HG02981 (cell line): ENCODE measurements around the gene VSTM2L.

Experiments
- ATAC-seq: cut with Tn5 transposase; IDR thresholded peaks from one replicate; pipeline ENCODE4 v1.9.1; 2021; ENCODE audit warnings: mild to moderate bottlenecking, moderate library complexity; ENCODE audit not compliant: unreplicated experiment

The VSTM2L gene

DNA sequence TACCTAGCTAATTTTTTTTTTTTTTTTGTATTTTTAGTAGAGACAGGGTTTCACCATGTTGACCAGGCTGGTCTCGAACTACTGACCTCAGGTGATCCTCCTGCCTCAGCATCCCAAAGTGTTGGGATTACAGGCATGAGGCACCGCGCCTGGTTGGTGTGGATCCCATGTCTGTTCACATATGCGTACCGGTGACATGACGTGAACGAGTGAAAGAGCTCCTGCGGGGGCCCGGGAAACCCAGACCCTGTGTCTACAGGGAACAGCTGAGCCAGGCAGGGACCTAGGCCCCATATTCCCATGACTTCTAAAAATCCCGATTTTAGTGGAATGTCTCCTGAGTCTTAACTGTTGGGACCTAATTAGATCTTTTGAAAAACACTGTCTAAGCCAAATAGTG is 33.1 kb downstream of the VSTM2L start:
- ATAC-seq = no peak

GRCh38 chr20:37936451-37936850 is 33.5 kb downstream of the VSTM2L start:
- no peak for ATAC-seq

- ATAC-seq = no peak
Observed at GRCh38 chr20:37937686-37938085, 34.8 kb downstream of the VSTM2L start.

- ATAC-seq = no peak
Observed at GRCh38 chr20:37938181-37938750, 35.3 kb downstream of the VSTM2L start.

DNA sequence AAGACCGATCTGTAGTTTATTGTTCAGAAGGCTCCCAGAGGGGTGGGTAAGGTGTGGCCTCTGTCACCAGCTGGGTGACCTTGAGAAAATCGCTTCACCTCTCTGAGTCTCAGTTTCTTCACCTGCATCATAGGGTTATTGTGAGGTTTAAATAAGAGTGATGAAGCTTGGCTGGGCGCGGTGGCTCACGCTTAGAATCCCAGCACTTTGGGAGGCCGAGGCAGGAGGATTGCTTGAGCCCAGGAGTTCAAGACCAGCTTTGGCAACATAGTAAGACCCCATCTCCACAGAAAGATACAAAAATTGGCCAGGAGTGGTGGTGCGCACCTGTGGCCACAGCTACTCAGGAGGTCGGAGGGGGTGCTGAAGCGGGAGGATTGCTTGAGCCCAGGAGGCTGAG is 36.0 kb downstream of the VSTM2L start:
- ATAC-seq = no peak

GRCh38 chr20:37939701-37940560 is 37.0 kb downstream of the VSTM2L start:
- ATAC-seq = no peak

DNA sequence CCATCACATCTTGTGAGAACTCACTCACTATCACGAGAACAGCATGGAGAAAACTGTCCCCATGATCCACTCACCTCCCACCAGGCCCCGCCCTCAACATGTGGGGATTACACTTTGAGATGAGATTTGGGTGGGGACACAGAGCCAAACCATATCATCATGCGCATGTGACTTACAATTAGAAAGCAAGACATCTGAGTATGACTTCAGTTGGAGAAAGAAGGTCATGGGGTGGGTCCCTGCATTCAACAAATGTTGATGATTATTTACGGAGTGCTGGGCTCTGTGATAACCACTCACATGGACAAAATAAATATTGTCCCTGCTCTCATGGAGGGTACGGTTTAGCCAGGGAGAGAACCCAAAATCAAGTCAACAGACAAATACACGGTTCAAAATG is 37.9 kb downstream of the VSTM2L start:
- ATAC-seq = no peak

GRCh38 chr20:37941332-37941731 is 38.4 kb downstream of the VSTM2L start:
- no peak for ATAC-seq

GRCh38 chr20:37941992-37942391 is 39.1 kb downstream of the VSTM2L start:
- ATAC-seq = no peak

GRCh38 chr20:37943033-37943432 is 40.1 kb downstream of the VSTM2L start:
- no peak for ATAC-seq

DNA sequence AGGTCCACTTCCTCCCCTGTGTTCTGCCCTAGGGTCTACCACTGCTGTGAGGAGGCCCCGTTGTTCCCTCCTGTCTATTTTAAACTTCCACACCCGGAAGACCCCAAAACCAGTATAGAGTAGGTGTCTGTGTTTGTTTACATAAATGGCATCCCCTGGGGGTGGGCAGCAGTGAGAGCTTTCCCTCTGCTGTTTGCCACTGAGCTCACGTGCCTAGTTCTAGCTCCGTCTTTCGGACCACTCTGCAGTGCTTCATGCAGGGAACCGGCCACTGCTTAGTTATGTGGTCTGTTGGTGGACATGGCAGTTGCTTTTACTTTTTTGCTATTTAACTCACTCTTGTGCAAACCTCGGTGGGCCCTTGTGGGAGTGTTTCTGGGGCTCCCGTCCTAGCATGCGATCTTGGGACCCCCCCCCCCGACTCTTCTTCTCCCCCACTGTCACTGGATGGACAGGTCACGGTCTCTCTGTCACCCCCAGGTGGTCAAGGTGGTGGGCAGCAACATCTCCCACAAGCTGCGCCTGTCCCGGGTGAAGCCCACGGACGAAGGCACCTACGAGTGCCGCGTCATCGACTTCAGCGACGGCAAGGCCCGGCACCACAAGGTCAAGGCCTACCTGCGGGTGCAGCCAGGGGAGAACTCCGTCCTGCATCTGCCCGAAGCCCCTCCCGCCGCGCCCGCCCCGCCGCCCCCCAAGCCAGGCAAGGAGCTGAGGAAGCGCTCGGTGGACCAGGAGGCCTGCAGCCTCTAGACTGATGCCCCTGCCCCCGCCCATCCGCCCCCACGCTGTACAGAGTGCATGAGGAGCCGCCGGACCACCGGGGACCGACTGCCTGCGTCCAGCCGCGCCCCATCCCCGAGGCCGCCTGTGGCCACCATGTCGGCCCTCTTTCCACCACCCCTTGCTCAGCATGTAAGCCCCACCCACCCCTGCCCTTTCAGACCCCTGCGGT is 40.9 kb downstream of the VSTM2L start:
- no peak for ATAC-seq

DNA sequence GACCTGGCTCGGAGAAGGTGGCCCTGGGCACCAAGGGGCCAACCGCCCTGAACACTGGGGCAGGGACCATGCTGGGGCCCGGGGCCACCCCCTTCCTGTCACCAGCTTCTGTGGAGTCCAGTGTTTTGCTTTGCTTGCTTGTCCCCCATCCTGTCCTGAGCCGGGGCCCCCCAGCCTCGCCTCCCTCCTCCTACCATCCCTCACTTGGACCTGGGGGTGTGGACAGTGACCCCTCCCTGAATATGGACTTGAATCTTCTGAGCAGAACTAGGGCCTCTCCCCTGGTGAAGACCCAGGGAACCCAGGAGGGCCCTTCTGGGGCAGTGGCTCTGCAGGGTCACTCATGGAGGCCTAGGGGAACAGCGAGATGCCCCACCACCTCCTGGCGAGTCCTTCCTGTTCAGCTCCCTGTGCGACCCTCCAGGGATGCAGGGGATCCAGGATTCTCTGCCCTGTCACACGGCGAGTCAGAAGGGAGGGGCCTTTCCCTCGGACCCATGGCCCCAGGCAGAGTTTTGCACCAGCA is 41.6 kb downstream of the VSTM2L start:
- ATAC-seq = no peak

- ATAC-seq = no peak
Observed at GRCh38 chr20:37945091-37945547, 42.2 kb downstream of the VSTM2L start.

DNA sequence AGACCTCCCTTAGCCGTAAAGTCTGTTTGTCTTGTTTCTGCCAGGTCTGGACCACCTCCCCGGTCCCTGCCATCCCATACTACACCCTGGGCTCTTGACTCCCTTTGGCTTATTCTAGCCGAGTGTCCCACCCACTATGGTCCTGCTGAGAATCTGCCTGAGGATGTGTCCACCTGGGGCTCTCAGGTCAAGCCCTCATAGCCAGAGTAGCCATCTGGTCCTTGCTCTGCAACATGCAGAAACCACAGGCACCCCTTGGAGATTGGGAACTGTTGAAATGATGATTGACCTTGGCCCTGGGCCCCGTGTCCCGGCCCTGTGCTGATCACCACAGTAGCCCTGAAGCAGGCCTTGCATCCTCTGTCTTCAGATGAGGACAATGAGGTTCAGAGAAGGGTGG is 44.0 kb downstream of the VSTM2L start:
- ATAC-seq = no peak

DNA sequence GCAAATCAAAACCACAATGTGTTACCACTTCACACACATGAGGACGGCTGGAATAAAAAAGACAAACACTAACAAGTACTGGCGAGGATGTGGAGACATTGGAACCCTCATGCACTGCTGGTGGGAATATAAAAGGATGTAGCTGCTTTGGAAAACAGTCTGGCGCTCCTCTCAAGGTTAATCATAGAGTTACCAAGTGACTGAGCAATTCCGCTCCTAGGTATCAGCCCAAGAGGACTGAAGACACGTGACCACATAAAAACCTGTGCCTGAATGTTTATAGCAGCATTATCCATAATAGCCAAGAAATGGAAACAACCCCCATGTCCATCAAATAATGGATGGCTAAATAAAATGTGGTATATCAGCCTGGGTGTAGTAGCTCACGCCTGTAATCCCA is 45.0 kb downstream of the VSTM2L start:
- ATAC-seq = no peak

GRCh38 chr20:37948956-37949355 is 46.0 kb downstream of the VSTM2L start:
- ATAC-seq = no peak

DNA sequence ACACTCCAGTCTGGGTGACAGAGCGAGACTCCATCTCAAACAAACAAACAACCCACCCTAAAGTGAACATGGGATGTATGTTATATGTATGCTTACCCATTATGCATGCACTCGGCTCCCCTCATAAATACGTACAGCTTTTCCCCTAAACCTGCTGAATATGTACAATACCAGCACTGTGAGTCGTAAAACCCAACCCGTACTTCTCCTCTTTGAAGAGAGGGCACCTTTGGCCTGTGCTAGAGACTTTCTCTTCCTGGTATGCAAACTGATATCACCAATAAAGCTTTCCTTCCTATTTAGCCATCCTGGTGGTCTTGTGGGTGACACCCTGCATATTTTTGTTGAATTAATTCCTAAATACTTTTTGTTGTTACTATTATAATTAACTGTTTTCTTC is 51.3 kb downstream of the VSTM2L start:
- ATAC-seq = no peak

GRCh38 chr20:37954626-37955025 is 51.7 kb downstream of the VSTM2L start:
- ATAC-seq = no peak

DNA sequence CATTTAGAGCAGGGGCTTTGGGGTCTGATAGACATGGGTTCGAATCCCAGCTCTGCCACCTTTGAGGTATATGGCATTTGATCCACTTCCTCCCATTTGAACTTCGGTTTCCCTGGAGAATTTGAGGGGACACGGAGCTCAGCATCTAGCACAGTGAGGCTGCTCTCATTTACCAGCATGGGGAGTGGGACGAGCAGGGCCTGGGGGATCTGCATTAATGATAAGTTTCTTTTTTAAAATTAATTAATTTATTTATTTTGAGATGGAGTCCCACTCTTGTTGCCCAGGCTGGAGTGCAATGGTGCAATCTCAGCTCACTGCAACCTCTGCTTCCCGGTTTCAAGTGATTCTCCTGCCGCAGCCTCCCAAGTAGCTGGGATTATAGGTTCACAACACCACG is 52.6 kb downstream of the VSTM2L start:
- ATAC-seq = no peak

- ATAC-seq = no peak
Observed at GRCh38 chr20:37956107-37956585, 53.2 kb downstream of the VSTM2L start.
